Liver (tissue), 9 donors: ENCODE measurements around the gene FCRL5. TPM values are rescaled to one million over a fixed set of nuclear protein-coding genes. Genes with fewer than 3 reads are reported as not detected.

Source experiments
- DNase-seq: peaks from one replicate; pipeline ENCODE4 v3.0.0-alpha.2; 2017; ENCODE audit warnings: low spot score
- H3K27ac ChIP-seq, 2 donors: one replicate each; pipeline ENCODE4 v1.7.0; 2013; ENCODE audit warnings: inconsistent platforms in 2 of 2, low read length in 2 of 2, control low read depth in 1 of 2, low read depth in 1 of 2, mild to moderate bottlenecking in 1 of 2
- H3K27me3 ChIP-seq, 4 donors: one replicate each; pipeline versions ENCODE4 v1.6.1 to v1.7.0; 2013; ENCODE audit warnings: low read length in 3 of 4, inconsistent platforms in 1 of 4, mild to moderate bottlenecking in 1 of 4, moderate library complexity in 1 of 4; ENCODE audit not compliant: control insufficient read depth in 4 of 4, insufficient read depth in 4 of 4
- H3K36me3 ChIP-seq, 4 donors: one replicate each; pipeline versions ENCODE4 v1.6.1 to v1.7.0; 2013; ENCODE audit warnings: low read length in 3 of 4, mild to moderate bottlenecking in 3 of 4, low read depth in 1 of 4, moderate library complexity in 1 of 4; ENCODE audit not compliant: control insufficient read depth in 4 of 4, insufficient read depth in 3 of 4
- H3K4me1 ChIP-seq, 4 donors: one replicate each; pipeline versions ENCODE4 v1.6.1 to v1.7.0; 2013; ENCODE audit warnings: low read length in 3 of 4, mild to moderate bottlenecking in 3 of 4, moderate library complexity in 1 of 4; ENCODE audit not compliant: control insufficient read depth in 4 of 4, insufficient read depth in 4 of 4
- H3K4me3 ChIP-seq, 3 donors: one replicate each; pipeline versions ENCODE4 v1.6.1 to v1.7.0; 2013; ENCODE audit warnings: low read length in 3 of 3, control low read depth in 1 of 3, low read depth in 1 of 3, mild to moderate bottlenecking in 1 of 3
- H3K9ac ChIP-seq, 2 donors: one replicate each; pipeline ENCODE4 v1.7.0; 2013; ENCODE audit warnings: low read length in 2 of 2, mild to moderate bottlenecking in 2 of 2, moderate library complexity in 2 of 2, control low read depth in 1 of 2, low read depth in 1 of 2
- H3K9me3 ChIP-seq, 4 donors: one replicate each; pipeline versions ENCODE4 v1.6.1 to v1.7.0; 2013; ENCODE audit warnings: low read length in 3 of 4; ENCODE audit not compliant: control insufficient read depth in 4 of 4
- EGR1 ChIP-seq, 2 donors: IDR thresholded peaks; 2 replicates each; pipeline ENCODE4 v1.6.1; 2016 to 2018; ENCODE audit warnings: antibody characterized with exemption in 2 of 2, low read depth in 2 of 2
- FOXA1 ChIP-seq: IDR thresholded peaks from 2 replicates; pipeline ENCODE4 v1.6.1; 2016; ENCODE audit warnings: antibody characterized with exemption
- FOXA2 ChIP-seq: IDR thresholded peaks from 2 replicates; pipeline ENCODE4 v1.6.1; 2016; ENCODE audit warnings: antibody characterized with exemption
- GABPA ChIP-seq, 2 donors: IDR thresholded peaks in 1 of 2; conservative IDR thresholded peaks in 1 of 2; 2 replicates each; pipeline ENCODE4 v1.6.1; 2016; ENCODE audit warnings: antibody characterized with exemption in 2 of 2, mild to moderate bottlenecking in 1 of 2, moderate library complexity in 1 of 2
- HNF4A ChIP-seq, 2 donors: conservative IDR thresholded peaks; 2 replicates each; pipeline ENCODE4 v1.6.1; 2016; ENCODE audit warnings: antibody characterized with exemption in 2 of 2, mild to moderate bottlenecking in 2 of 2
- HNF4G ChIP-seq: IDR thresholded peaks from 2 replicates; pipeline ENCODE4 v1.6.1; 2016; ENCODE audit warnings: antibody characterized with exemption
- JUND ChIP-seq, 2 donors: IDR thresholded peaks; 2 replicates each; pipeline ENCODE4 v1.6.1; 2016; ENCODE audit warnings: antibody characterized with exemption in 2 of 2
- NR2F2 ChIP-seq: IDR thresholded peaks from 2 replicates; pipeline ENCODE4 v1.6.1; 2016; ENCODE audit warnings: antibody characterized with exemption
- RAD21 ChIP-seq, 2 donors: IDR thresholded peaks; 2 replicates each; pipeline ENCODE4 v1.6.1; 2016; ENCODE audit warnings: antibody characterized with exemption in 2 of 2, mild to moderate bottlenecking in 2 of 2
- SP1 ChIP-seq: IDR thresholded peaks from 2 replicates; pipeline ENCODE4 v1.6.1; 2018; ENCODE audit warnings: antibody characterized with exemption, mild to moderate bottlenecking
- TAF1 ChIP-seq: conservative IDR thresholded peaks from 2 replicates; pipeline ENCODE4 v1.6.1; 2016; ENCODE audit warnings: antibody characterized with exemption, mild to moderate bottlenecking
- YY1 ChIP-seq: IDR thresholded peaks from 2 replicates; pipeline ENCODE4 v1.6.1; 2016; ENCODE audit warnings: antibody characterized with exemption, mild to moderate bottlenecking
- WGBS: extraction: QIAGEN DNeasy Blood & Tissue Kit; methylation state at CpG from one replicate; pipeline ENCODE4 v1.1.7; 2013; 5-methylcytosine and 5-hydroxymethylcytosine counted together
- polyA plus RNA-seq, 2 donors: library from polyadenylated mRNA; stranded (reverse) in 1 of 2; unstranded in 1 of 2; fragments of 200-250 nt in 1 of 2; fragments of >200 nt in 1 of 2; fragmentation: Nextera tagmentation in 1 of 2; extraction: Ambion mirVana in 1 of 2; gene quantifications; one replicate each; pipeline versions ENCODE4 v1.2.1 to v1.2.3, GENCODE V29; 2013 to 2015
- total RNA-seq, 2 donors: library from RNA; depleted of rRNA; stranded (reverse); fragments of >200 nt; gene quantifications; one replicate each; pipeline ENCODE4 v1.2.3, GENCODE V29; 2014
- TF ChIP-seq, protein P1 (sequence below): IDR thresholded peaks from 2 replicates; pipeline ENCODE4 v1.6.1; 2016; ENCODE audit warnings: antibody characterized with exemption
- TF ChIP-seq, protein P2 (sequence below): IDR thresholded peaks from 2 replicates; pipeline ENCODE4 v1.6.1; 2016; ENCODE audit warnings: antibody characterized with exemption
- TF ChIP-seq, protein P3 (sequence below): IDR thresholded peaks from 2 replicates; pipeline ENCODE4 v1.6.1; 2016; ENCODE audit warnings: antibody characterized with exemption
- TF ChIP-seq, protein P4 (sequence below): fragments of 150-350 bp; IDR thresholded peaks from 2 replicates; pipeline ENCODE4 v1.5.1; 2017; ENCODE audit warnings: improper control_type of control experiment, low read depth, low read length; ENCODE audit not compliant: missing input control
- TF ChIP-seq, protein P5 (sequence below): IDR thresholded peaks from 2 replicates; pipeline ENCODE4 v1.6.1; 2016; ENCODE audit warnings: antibody characterized with exemption, mild to moderate bottlenecking
- donor health status: healthy.
- donor health status: healthy.
- donor health status: healthy.
- donor health status: healthy.
- donor health status: healthy.

Gene FCRL5
- total and polyA plus RNA-seq, 4 donors = 0.10 to 0.72 (median 0.52) TPM

DNA sequence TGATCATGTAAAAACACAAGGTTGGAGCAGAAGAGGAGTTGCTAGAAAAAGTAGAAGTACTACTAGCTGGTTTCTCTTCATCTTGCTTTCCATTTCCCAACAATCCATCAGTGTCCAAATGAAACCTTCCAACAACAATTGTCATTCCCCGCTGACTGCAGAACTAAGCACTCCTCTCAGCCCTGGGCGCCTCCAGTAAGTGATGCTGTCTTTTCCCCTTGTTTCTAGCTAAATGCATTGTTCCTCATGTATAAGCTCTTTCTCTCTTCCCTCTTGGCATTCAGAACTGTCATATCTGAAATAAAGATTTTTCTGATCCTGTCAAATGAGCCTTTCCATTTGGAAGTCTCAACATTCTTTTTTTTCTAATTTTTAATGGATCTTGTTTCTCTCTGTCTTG, 68.7 kb downstream of the FCRL5 start:
- 97% methylated on average over 2 of the region's 2 CpGs for WGBS
- H3K4me1 ChIP-seq = no peaks in the 10 kb centered on the region
- H3K27ac ChIP-seq = no peak overlapping the region
- DNase-seq = no peak
- no peak overlapping the region for H3K4me3 ChIP-seq
- H3K9me3 ChIP-seq = no peaks in the 10 kb centered on the region
- H3K36me3 ChIP-seq = no peaks in the 10 kb centered on the region
- no peak overlapping the region for H3K9ac ChIP-seq
- no peaks in the 10 kb centered on the region for H3K27me3 ChIP-seq
- no peak for TF ChIP-seq SP1
- no peak for TF ChIP-seq HNF4A (conservative IDR thresholded peaks at IDR 0.05)
- TF ChIP-seq, protein P1, sequence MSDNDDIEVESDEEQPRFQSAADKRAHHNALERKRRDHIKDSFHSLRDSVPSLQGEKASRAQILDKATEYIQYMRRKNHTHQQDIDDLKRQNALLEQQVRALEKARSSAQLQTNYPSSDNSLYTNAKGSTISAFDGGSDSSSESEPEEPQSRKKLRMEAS = no peak
- no peak for TF ChIP-seq TAF1
- no peak for TF ChIP-seq GABPA (IDR thresholded peaks at IDR 0.05 in 1 of 2, conservative IDR thresholded peaks at IDR 0.05 in 1 of 2)
- TF ChIP-seq, protein P2, sequence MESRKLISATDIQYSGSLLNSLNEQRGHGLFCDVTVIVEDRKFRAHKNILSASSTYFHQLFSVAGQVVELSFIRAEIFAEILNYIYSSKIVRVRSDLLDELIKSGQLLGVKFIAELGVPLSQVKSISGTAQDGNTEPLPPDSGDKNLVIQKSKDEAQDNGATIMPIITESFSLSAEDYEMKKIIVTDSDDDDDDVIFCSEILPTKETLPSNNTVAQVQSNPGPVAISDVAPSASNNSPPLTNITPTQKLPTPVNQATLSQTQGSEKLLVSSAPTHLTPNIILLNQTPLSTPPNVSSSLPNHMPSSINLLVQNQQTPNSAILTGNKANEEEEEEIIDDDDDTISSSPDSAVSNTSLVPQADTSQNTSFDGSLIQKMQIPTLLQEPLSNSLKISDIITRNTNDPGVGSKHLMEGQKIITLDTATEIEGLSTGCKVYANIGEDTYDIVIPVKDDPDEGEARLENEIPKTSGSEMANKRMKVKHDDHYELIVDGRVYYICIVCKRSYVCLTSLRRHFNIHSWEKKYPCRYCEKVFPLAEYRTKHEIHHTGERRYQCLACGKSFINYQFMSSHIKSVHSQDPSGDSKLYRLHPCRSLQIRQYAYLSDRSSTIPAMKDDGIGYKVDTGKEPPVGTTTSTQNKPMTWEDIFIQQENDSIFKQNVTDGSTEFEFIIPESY = no peak
- TF ChIP-seq NR2F2 = no peak
- no peak for TF ChIP-seq RAD21 (IDR thresholded peaks at IDR 0.05)
- TF ChIP-seq, protein P3, sequence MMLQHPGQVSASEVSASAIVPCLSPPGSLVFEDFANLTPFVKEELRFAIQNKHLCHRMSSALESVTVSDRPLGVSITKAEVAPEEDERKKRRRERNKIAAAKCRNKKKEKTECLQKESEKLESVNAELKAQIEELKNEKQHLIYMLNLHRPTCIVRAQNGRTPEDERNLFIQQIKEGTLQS = no peak
- no peak for TF ChIP-seq YY1
- no peak for TF ChIP-seq HNF4G
- TF ChIP-seq FOXA2 = no peak
- TF ChIP-seq, protein P4, sequence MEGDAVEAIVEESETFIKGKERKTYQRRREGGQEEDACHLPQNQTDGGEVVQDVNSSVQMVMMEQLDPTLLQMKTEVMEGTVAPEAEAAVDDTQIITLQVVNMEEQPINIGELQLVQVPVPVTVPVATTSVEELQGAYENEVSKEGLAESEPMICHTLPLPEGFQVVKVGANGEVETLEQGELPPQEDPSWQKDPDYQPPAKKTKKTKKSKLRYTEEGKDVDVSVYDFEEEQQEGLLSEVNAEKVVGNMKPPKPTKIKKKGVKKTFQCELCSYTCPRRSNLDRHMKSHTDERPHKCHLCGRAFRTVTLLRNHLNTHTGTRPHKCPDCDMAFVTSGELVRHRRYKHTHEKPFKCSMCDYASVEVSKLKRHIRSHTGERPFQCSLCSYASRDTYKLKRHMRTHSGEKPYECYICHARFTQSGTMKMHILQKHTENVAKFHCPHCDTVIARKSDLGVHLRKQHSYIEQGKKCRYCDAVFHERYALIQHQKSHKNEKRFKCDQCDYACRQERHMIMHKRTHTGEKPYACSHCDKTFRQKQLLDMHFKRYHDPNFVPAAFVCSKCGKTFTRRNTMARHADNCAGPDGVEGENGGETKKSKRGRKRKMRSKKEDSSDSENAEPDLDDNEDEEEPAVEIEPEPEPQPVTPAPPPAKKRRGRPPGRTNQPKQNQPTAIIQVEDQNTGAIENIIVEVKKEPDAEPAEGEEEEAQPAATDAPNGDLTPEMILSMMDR = no peak
- no peak for TF ChIP-seq JUND (IDR thresholded peaks at IDR 0.05)
- TF ChIP-seq FOXA1 = no peak
- TF ChIP-seq, protein P5, sequence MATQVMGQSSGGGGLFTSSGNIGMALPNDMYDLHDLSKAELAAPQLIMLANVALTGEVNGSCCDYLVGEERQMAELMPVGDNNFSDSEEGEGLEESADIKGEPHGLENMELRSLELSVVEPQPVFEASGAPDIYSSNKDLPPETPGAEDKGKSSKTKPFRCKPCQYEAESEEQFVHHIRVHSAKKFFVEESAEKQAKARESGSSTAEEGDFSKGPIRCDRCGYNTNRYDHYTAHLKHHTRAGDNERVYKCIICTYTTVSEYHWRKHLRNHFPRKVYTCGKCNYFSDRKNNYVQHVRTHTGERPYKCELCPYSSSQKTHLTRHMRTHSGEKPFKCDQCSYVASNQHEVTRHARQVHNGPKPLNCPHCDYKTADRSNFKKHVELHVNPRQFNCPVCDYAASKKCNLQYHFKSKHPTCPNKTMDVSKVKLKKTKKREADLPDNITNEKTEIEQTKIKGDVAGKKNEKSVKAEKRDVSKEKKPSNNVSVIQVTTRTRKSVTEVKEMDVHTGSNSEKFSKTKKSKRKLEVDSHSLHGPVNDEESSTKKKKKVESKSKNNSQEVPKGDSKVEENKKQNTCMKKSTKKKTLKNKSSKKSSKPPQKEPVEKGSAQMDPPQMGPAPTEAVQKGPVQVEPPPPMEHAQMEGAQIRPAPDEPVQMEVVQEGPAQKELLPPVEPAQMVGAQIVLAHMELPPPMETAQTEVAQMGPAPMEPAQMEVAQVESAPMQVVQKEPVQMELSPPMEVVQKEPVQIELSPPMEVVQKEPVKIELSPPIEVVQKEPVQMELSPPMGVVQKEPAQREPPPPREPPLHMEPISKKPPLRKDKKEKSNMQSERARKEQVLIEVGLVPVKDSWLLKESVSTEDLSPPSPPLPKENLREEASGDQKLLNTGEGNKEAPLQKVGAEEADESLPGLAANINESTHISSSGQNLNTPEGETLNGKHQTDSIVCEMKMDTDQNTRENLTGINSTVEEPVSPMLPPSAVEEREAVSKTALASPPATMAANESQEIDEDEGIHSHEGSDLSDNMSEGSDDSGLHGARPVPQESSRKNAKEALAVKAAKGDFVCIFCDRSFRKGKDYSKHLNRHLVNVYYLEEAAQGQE = no peak
- TF ChIP-seq EGR1 (IDR thresholded peaks at IDR 0.05; ENCODE audit: low read depth in 2 of 2) = no peak

DNA sequence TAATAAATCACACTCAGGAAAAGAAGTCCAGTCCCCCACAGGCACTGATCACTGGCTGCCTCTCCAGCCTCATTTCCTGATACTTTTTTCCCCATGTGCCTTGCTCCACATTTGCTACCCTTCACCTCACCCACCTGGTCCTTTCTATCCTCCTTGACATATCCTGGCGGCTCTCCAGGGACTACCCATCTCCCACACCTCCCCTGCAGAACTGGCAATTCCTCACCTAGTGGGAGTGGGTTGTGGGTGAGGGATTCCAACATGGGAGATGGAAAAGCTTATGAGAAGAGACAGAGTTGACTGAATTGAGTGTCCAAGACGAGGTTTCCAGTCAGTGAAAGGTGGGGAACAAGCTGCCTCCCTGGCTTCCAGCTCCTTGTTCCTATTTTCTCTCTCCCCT, 69.6 kb downstream of the FCRL5 start:
- WGBS = 85% methylated on average over 2 of the region's 2 CpGs
- no peak for TF ChIP-seq NR2F2
- TF ChIP-seq YY1 = no peak
- no peak for TF ChIP-seq JUND (IDR thresholded peaks at IDR 0.05)
- TF ChIP-seq HNF4A (conservative IDR thresholded peaks at IDR 0.05) = no peak
- no peak for TF ChIP-seq FOXA1
- TF ChIP-seq, protein P1 = no peak
- no peak for TF ChIP-seq TAF1
- TF ChIP-seq, protein P2 = no peak
- no peak for TF ChIP-seq SP1
- TF ChIP-seq, protein P5 = no peak
- no peak for TF ChIP-seq HNF4G
- TF ChIP-seq EGR1 (IDR thresholded peaks at IDR 0.05; ENCODE audit: low read depth in 2 of 2) = no peak
- TF ChIP-seq FOXA2 = no peak
- no peak for DNase-seq

More for the DNA sequence above, 69.6 kb downstream of the FCRL5 start:
- Histone ChIP-seq H3K36me3 (no peaks in the 10 kb centered on the region), H3K4me3 (no peak overlapping the region), H3K27ac (no peak overlapping the region), H3K9me3 (no peaks in the 10 kb centered on the region), H3K9ac (no peak overlapping the region), H3K27me3 (no peaks in the 10 kb centered on the region), H3K4me1 (no peaks in the 10 kb centered on the region)
